HCT116 (cell line): ENCODE measurements around the gene WDR64. TPM values are rescaled to one million over a fixed set of nuclear protein-coding genes. Genes with fewer than 3 reads are reported as not detected.

Experiments used
- ATAC-seq: fragments of 200-7000 bp; cut with Tn5 transposase; 2 replicates; pipeline ENCODE4 v1.9.1; 2020; ENCODE audit warnings: mild to moderate bottlenecking, moderate library complexity
- BruUV-seq: library from RNA; stranded (reverse); fragments of 400-500 nt; replicated peaks from 2 replicates; lab custom pipeline; 2021; lab: Mats Ljungman, UMichigan
- CTCF ChIA-PET: fragments of 300-600 bp; sonication (Branson Sonifier 250); formaldehyde crosslinking; loops from one replicate; lab custom pipeline; 2021; ENCODE audit warnings: antibody characterized with exemption; lab: Charles Lee
- POLR2A ChIA-PET: fragments of 300-600, 350-600 bp; sonication (Branson Sonifier 250); formaldehyde crosslinking; loops from one replicate; lab custom pipeline; 2021; ENCODE audit warnings: antibody characterized with exemption; lab: Charles Lee
- RAD21 ChIA-PET, 2 experiments: fragments of 300-600 bp; sonication (Branson Sonifier 250); formaldehyde crosslinking; loops; one replicate each; lab custom pipeline; 2023; ENCODE audit warnings: low total read pairs in 2 of 2; ENCODE audit not compliant: uncharacterized antibody in 2 of 2, unreplicated experiment in 2 of 2, low non-redundant PET in 1 of 2; lab: Charles Lee
- DNase-seq: peaks from one replicate; pipeline ENCODE4 v3.0.0-alpha.2; 2010; ENCODE audit warnings: low read depth, low spot score
- H2AFZ ChIP-seq: fragments of 200-600 bp; shearing (Covaris generic), sonication (generic); 2 replicates; pipeline ENCODE4 v1.6.1; 2017; ENCODE audit warnings: low read depth, mixed run types, mixed read lengths, antibody characterized with exemption, low read length; ENCODE audit not compliant: poor library complexity, severe bottlenecking
- H3K27ac ChIP-seq: 2 replicates; pipeline ENCODE4 v1.5.1; 2012; ENCODE audit warnings: low read depth, low read length
- H3K27me3 ChIP-seq: fragments of 200-600 bp; sonication (generic); 2 replicates; pipeline ENCODE4 v1.6.1; 2016; ENCODE audit warnings: mixed run types, low read length, mixed read lengths; ENCODE audit not compliant: insufficient read depth
- H3K36me3 ChIP-seq, 2 experiments: fragments of 200-500 bp in 1 of 2; fragments of 200-600 bp in 1 of 2; sonication (Bioruptor generic) in 1 of 2; sonication (generic) in 1 of 2; 2 replicates each; pipeline versions ENCODE4 v1.5.1 to v1.6.1; 2014 to 2016; ENCODE audit warnings: low read length in 2 of 2, inconsistent platforms in 1 of 2, mixed read lengths in 1 of 2, mixed run types in 1 of 2; ENCODE audit not compliant: insufficient read depth in 2 of 2, control insufficient read depth in 1 of 2
- H3K4me1 ChIP-seq, 2 experiments: fragments of 200-600 bp in 1 of 2; sonication (generic) in 1 of 2; 2 replicates each; pipeline versions ENCODE4 v1.5.1 to v1.6.1; 2012 to 2017; ENCODE audit warnings: low read length in 2 of 2, inconsistent platforms in 1 of 2, mild to moderate bottlenecking in 1 of 2, mixed read lengths in 1 of 2, mixed run types in 1 of 2, moderate library complexity in 1 of 2; ENCODE audit not compliant: insufficient read depth in 2 of 2, control insufficient read depth in 1 of 2
- H3K4me2 ChIP-seq: fragments of 200-600 bp; sonication (generic); 2 replicates; pipeline ENCODE4 v1.6.1; 2017; ENCODE audit warnings: mixed run types, low read length, mixed read lengths
- H3K4me3 ChIP-seq, 2 experiments: fragments of 200-600 bp in 1 of 2; sonication (generic) in 1 of 2; replicated peaks in 1 of 2; 2 replicates each; pipeline ENCODE4 v1.5.1; 2011 to 2016; ENCODE audit warnings: low read length in 2 of 2, control low read depth in 1 of 2, low read depth in 1 of 2, mild to moderate bottlenecking in 1 of 2, mixed read lengths in 1 of 2, mixed run types in 1 of 2
- H3K79me2 ChIP-seq: fragments of 200-600 bp; sonication (generic); 2 replicates; pipeline ENCODE4 v1.6.1; 2017; ENCODE audit warnings: mild to moderate bottlenecking, mixed run types, low read length, moderate library complexity, mixed read lengths; ENCODE audit not compliant: insufficient read depth
- H3K9ac ChIP-seq: fragments of 200-600 bp; sonication (generic); 2 replicates; pipeline ENCODE4 v1.6.1; 2016; ENCODE audit warnings: low read length, mixed read lengths
- H3K9me2 ChIP-seq: fragments of 200-600 bp; sonication (generic), shearing (Covaris generic); 2 replicates; pipeline ENCODE4 v1.6.1; 2017; ENCODE audit warnings: mixed run types, mild to moderate bottlenecking, moderate library complexity; ENCODE audit not compliant: insufficient read depth
- H3K9me3 ChIP-seq, 2 experiments: fragments of 200-500 bp in 1 of 2; fragments of 200-600 bp in 1 of 2; sonication (Bioruptor generic) in 1 of 2; sonication (generic) in 1 of 2; 2 replicates each; pipeline ENCODE4 v1.6.1; 2014 to 2017; ENCODE audit warnings: low read length in 2 of 2, mixed read lengths in 2 of 2, inconsistent platforms in 1 of 2, low read depth in 1 of 2, mild to moderate bottlenecking in 1 of 2, mixed run types in 1 of 2, moderate library complexity in 1 of 2; ENCODE audit not compliant: control insufficient read depth in 1 of 2, insufficient read depth in 1 of 2
- H4K20me1 ChIP-seq: fragments of 200-600 bp; sonication (generic), shearing (Covaris generic); 2 replicates; pipeline ENCODE4 v1.6.1; 2017; ENCODE audit warnings: mixed run types, mild to moderate bottlenecking, moderate library complexity; ENCODE audit not compliant: insufficient read depth
- CBX3 ChIP-seq: IDR thresholded peaks from 2 replicates; pipeline ENCODE4 v1.6.1; 2012; ENCODE audit warnings: low read depth
- CEBPB ChIP-seq: IDR thresholded peaks from 2 replicates; pipeline ENCODE4 v1.6.1; 2012; ENCODE audit warnings: low read depth
- EGR1 ChIP-seq: IDR thresholded peaks from 2 replicates; pipeline ENCODE4 v1.6.1; 2012; ENCODE audit warnings: low read depth
- EZH2 ChIP-seq: fragments of 200-600 bp; sonication (generic); IDR thresholded peaks from 2 replicates; pipeline ENCODE4 v1.6.1; 2017; ENCODE audit warnings: antibody characterized with exemption, mixed run types
- EZH2phosphoT487 ChIP-seq: fragments of 200-600 bp; IDR thresholded peaks from 2 replicates; pipeline ENCODE4 v1.6.1; 2018; ENCODE audit warnings: antibody characterized with exemption, borderline replicate concordance
- FOSL1 ChIP-seq: IDR thresholded peaks from 2 replicates; pipeline ENCODE4 v1.6.1; 2012; ENCODE audit warnings: low read depth
- POLR2AphosphoS5 ChIP-seq: IDR thresholded peaks from 2 replicates; pipeline ENCODE4 v1.6.1; 2011; ENCODE audit warnings: mild to moderate bottlenecking, low read depth, low read length, moderate library complexity
- RAD21 ChIP-seq: IDR thresholded peaks from 2 replicates; pipeline ENCODE4 v1.6.1; 2012; ENCODE audit warnings: low read depth, mild to moderate bottlenecking
- SIN3A ChIP-seq: IDR thresholded peaks from 2 replicates; pipeline ENCODE4 v1.6.1; 2012; ENCODE audit warnings: low read depth
- SP1 ChIP-seq: IDR thresholded peaks from 2 replicates; pipeline ENCODE4 v1.6.1; 2012; ENCODE audit warnings: low read depth
- TCF7L2 ChIP-seq: IDR thresholded peaks from 2 replicates; pipeline ENCODE4 v1.7.0; 2011; ENCODE audit warnings: borderline replicate concordance, inconsistent platforms; ENCODE audit not compliant: insufficient read depth, insufficient read length; ENCODE audit errors: extremely low read depth
- YY1 ChIP-seq: IDR thresholded peaks from 2 replicates; pipeline ENCODE4 v1.6.1; 2011; ENCODE audit warnings: low read length, low read depth, moderate library complexity, mild to moderate bottlenecking; ENCODE audit not compliant: insufficient replicate concordance; ENCODE audit errors: extremely low read depth
- ZFX ChIP-seq: fragments of 450-650 bp; IDR thresholded peaks from 2 replicates; pipeline ENCODE4 v1.6.1; 2017
- ZNF274 ChIP-seq: fragments of 200-500 bp; sonication (Bioruptor generic); IDR thresholded peaks from 2 replicates; pipeline ENCODE4 v1.6.1; 2014; ENCODE audit warnings: mild to moderate bottlenecking, low read depth, low read length, inconsistent platforms
- intact Hi-C: fragments of 100-400 bp; cut with micrococcal nuclease; formaldehyde crosslinking; loops from 2 replicates; pipeline ENCODE4 v1.10.0; 2022
- total RNA-seq: library from RNA; stranded (reverse); gene quantifications from one replicate; pipeline ENCODE4 v1.2.1, GENCODE V29; 2021; ENCODE audit not compliant: unreplicated experiment
- TF ChIP-seq, protein P1 (sequence below), 3 experiments: fragments of 200-600 bp in 1 of 3; sonication (generic) in 1 of 3; IDR thresholded peaks in 2 of 3; conservative IDR thresholded peaks in 1 of 3; 2 replicates each; pipeline ENCODE4 v1.5.1; 2012 to 2017; ENCODE audit warnings: low read depth in 2 of 3, low read length in 2 of 3, antibody characterized with exemption in 1 of 3, borderline replicate concordance in 1 of 3, control low read depth in 1 of 3, mild to moderate bottlenecking in 1 of 3, mixed read lengths in 1 of 3, mixed run types in 1 of 3, moderate library complexity in 1 of 3; ENCODE audit not compliant: insufficient read depth in 1 of 3
- TF ChIP-seq, protein P2 (sequence below): IDR thresholded peaks from 2 replicates; pipeline ENCODE4 v1.6.1; 2012
- TF ChIP-seq, protein P3 (sequence below): IDR thresholded peaks from 2 replicates; pipeline ENCODE4 v1.6.1; 2011; ENCODE audit warnings: mild to moderate bottlenecking, low read length, moderate library complexity; ENCODE audit not compliant: insufficient replicate concordance; ENCODE audit errors: extremely low read depth
- TF ChIP-seq, protein P4 (sequence below): IDR thresholded peaks from 2 replicates; pipeline ENCODE4 v1.6.1; 2012
- TF ChIP-seq, protein P5 (sequence below): IDR thresholded peaks from 2 replicates; pipeline ENCODE4 v1.6.1; 2012; ENCODE audit warnings: low read depth

The WDR64 gene
- total RNA-seq, 1 experiment from 2014 or later, result not detected

DNA sequence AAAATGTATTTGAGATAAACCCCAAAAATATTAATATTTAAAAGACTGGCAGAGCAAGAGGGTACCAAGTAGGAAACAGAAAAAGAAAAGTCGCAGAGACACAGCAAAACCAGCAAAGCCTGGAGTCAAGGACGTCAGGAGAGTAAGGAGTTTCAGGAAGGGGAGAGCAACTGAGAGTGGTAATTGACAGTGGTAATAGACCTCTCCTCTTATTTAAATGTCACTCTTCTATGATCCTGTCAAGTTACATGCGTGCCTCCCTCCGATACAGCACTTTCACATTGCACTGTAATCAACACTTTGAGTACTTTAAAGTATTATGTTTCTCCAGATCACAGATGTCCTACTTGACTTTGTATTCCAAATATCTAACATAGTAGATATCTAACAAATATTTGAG lies 113.3 kb downstream of the WDR64 start:
- H3K4me3 ChIP-seq, result no peak overlapping the region
- no peaks in the 10 kb centered on the region for H3K79me2 ChIP-seq
- no peaks in the 10 kb centered on the region for H4K20me1 ChIP-seq
- H3K9ac ChIP-seq, result no peak overlapping the region
- no peaks in the 10 kb centered on the region for H3K4me1 ChIP-seq
- BruUV-seq, result no TSS peak
- RAD21 ChIA-PET, result no interaction called here
- CTCF ChIA-PET, result no interaction called here
- H3K27ac ChIP-seq, result no peak overlapping the region
- no peak for ATAC-seq
- H2AFZ ChIP-seq, result no peak overlapping the region
- no peaks in the 10 kb centered on the region for H3K9me3 ChIP-seq
- POLR2A ChIA-PET, result no interaction called here
- no peaks in the 10 kb centered on the region for H3K27me3 ChIP-seq
- H3K4me2 ChIP-seq, result no peak overlapping the region
- no peaks in the 10 kb centered on the region for H3K9me2 ChIP-seq
- intact Hi-C loops, result no loop called here
- TF ChIP-seq CBX3, result no peak
- no peak for TF ChIP-seq POLR2AphosphoS5
- TF ChIP-seq, protein P1, sequence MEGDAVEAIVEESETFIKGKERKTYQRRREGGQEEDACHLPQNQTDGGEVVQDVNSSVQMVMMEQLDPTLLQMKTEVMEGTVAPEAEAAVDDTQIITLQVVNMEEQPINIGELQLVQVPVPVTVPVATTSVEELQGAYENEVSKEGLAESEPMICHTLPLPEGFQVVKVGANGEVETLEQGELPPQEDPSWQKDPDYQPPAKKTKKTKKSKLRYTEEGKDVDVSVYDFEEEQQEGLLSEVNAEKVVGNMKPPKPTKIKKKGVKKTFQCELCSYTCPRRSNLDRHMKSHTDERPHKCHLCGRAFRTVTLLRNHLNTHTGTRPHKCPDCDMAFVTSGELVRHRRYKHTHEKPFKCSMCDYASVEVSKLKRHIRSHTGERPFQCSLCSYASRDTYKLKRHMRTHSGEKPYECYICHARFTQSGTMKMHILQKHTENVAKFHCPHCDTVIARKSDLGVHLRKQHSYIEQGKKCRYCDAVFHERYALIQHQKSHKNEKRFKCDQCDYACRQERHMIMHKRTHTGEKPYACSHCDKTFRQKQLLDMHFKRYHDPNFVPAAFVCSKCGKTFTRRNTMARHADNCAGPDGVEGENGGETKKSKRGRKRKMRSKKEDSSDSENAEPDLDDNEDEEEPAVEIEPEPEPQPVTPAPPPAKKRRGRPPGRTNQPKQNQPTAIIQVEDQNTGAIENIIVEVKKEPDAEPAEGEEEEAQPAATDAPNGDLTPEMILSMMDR (IDR thresholded peaks at IDR 0.05 in 2 of 3, conservative IDR thresholded peaks at IDR 0.05 in 1 of 3; ENCODE audit: borderline replicate concordance in 1 of 3, insufficient read depth in 1 of 3, low read depth in 2 of 3, low read length in 2 of 3), result no peak
- TF ChIP-seq RAD21, result no peak
- no peak for TF ChIP-seq YY1
- TF ChIP-seq TCF7L2, result no peak
- TF ChIP-seq, protein P2, sequence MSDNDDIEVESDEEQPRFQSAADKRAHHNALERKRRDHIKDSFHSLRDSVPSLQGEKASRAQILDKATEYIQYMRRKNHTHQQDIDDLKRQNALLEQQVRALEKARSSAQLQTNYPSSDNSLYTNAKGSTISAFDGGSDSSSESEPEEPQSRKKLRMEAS, result no peak
- TF ChIP-seq, protein P3, sequence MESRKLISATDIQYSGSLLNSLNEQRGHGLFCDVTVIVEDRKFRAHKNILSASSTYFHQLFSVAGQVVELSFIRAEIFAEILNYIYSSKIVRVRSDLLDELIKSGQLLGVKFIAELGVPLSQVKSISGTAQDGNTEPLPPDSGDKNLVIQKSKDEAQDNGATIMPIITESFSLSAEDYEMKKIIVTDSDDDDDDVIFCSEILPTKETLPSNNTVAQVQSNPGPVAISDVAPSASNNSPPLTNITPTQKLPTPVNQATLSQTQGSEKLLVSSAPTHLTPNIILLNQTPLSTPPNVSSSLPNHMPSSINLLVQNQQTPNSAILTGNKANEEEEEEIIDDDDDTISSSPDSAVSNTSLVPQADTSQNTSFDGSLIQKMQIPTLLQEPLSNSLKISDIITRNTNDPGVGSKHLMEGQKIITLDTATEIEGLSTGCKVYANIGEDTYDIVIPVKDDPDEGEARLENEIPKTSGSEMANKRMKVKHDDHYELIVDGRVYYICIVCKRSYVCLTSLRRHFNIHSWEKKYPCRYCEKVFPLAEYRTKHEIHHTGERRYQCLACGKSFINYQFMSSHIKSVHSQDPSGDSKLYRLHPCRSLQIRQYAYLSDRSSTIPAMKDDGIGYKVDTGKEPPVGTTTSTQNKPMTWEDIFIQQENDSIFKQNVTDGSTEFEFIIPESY, result no peak
- TF ChIP-seq, protein P4, sequence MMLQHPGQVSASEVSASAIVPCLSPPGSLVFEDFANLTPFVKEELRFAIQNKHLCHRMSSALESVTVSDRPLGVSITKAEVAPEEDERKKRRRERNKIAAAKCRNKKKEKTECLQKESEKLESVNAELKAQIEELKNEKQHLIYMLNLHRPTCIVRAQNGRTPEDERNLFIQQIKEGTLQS, result no peak
- TF ChIP-seq CEBPB, result no peak
- no peak for TF ChIP-seq ZFX
- no peak for TF ChIP-seq EZH2
- TF ChIP-seq SP1, result no peak
- no peak for TF ChIP-seq EZH2phosphoT487
- TF ChIP-seq, protein P5, sequence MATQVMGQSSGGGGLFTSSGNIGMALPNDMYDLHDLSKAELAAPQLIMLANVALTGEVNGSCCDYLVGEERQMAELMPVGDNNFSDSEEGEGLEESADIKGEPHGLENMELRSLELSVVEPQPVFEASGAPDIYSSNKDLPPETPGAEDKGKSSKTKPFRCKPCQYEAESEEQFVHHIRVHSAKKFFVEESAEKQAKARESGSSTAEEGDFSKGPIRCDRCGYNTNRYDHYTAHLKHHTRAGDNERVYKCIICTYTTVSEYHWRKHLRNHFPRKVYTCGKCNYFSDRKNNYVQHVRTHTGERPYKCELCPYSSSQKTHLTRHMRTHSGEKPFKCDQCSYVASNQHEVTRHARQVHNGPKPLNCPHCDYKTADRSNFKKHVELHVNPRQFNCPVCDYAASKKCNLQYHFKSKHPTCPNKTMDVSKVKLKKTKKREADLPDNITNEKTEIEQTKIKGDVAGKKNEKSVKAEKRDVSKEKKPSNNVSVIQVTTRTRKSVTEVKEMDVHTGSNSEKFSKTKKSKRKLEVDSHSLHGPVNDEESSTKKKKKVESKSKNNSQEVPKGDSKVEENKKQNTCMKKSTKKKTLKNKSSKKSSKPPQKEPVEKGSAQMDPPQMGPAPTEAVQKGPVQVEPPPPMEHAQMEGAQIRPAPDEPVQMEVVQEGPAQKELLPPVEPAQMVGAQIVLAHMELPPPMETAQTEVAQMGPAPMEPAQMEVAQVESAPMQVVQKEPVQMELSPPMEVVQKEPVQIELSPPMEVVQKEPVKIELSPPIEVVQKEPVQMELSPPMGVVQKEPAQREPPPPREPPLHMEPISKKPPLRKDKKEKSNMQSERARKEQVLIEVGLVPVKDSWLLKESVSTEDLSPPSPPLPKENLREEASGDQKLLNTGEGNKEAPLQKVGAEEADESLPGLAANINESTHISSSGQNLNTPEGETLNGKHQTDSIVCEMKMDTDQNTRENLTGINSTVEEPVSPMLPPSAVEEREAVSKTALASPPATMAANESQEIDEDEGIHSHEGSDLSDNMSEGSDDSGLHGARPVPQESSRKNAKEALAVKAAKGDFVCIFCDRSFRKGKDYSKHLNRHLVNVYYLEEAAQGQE, result no peak
- TF ChIP-seq EGR1, result no peak
- no peak for TF ChIP-seq ZNF274
- no peak for TF ChIP-seq FOSL1
- no peak for TF ChIP-seq SIN3A
- H3K36me3 ChIP-seq, result no peaks in the 10 kb centered on the region
- DNase-seq, result no peak
